Neuronal stem cell (in vitro differentiated cells): ENCODE measurements around the gene METAP1D.
A peak's percentile ranks its signal among the peaks of the same experiment; 100 is the strongest.

Experiments
- DNase-seq: peaks from one replicate; pipeline ENCODE4 v3.0.0-alpha.2; 2013; ENCODE audit warnings: low spot score
- H2AFZ ChIP-seq: one replicate; pipeline ENCODE4 v1.6.1; 2013; ENCODE audit warnings: mild to moderate bottlenecking, low read length, inconsistent platforms
- H2AK5ac ChIP-seq: 2 replicates; pipeline ENCODE4 v1.6.1; 2013; ENCODE audit warnings: low read depth, mild to moderate bottlenecking, inconsistent platforms, low read length, moderate library complexity, mixed read lengths
- H2BK120ac ChIP-seq: 2 replicates; pipeline ENCODE4 v1.6.1; 2013; ENCODE audit warnings: low read depth, mild to moderate bottlenecking, inconsistent platforms, low read length, moderate library complexity, mixed read lengths
- H2BK12ac ChIP-seq: one replicate; pipeline ENCODE4 v1.6.1; 2013; ENCODE audit warnings: low read length, inconsistent platforms
- H2BK15ac ChIP-seq: 2 replicates; pipeline ENCODE4 v1.6.1; 2013; ENCODE audit warnings: mild to moderate bottlenecking, low read length, inconsistent platforms, mixed read lengths
- H2BK5ac ChIP-seq: one replicate; pipeline ENCODE4 v1.6.1; 2013; ENCODE audit warnings: inconsistent platforms, mild to moderate bottlenecking, low read length, moderate library complexity
- H3K14ac ChIP-seq: one replicate; pipeline ENCODE4 v1.6.1; 2013; ENCODE audit warnings: low read length, inconsistent platforms
- H3K18ac ChIP-seq: 2 replicates; pipeline ENCODE4 v1.6.1; 2013; ENCODE audit warnings: low read length, inconsistent platforms
- H3K23ac ChIP-seq: 2 replicates; pipeline ENCODE4 v1.6.1; 2013; ENCODE audit warnings: low read depth, mild to moderate bottlenecking, mixed read lengths, low read length, inconsistent platforms; ENCODE audit not compliant: poor library complexity
- H3K27ac ChIP-seq: replicated peaks from 3 replicates; pipeline ENCODE4 v1.5.1; 2013; ENCODE audit warnings: low read length, inconsistent platforms
- H3K27me3 ChIP-seq, 3 experiments: 2 replicates each; pipeline ENCODE4 v1.6.1; 2013; ENCODE audit warnings: low read length in 3 of 3, mild to moderate bottlenecking in 2 of 3, inconsistent platforms in 1 of 3, low read depth in 1 of 3, mixed read lengths in 1 of 3, moderate library complexity in 1 of 3; ENCODE audit not compliant: control insufficient read depth in 3 of 3, insufficient read depth in 3 of 3
- H3K36me3 ChIP-seq, 2 donors: replicated peaks in 1 of 2; 2 replicates each; pipeline ENCODE4 v1.6.1; 2013; ENCODE audit warnings: low read length in 2 of 2; ENCODE audit not compliant: control insufficient read depth in 2 of 2, insufficient read depth in 2 of 2
- H3K4ac ChIP-seq: 2 replicates; pipeline ENCODE4 v1.6.1; 2013; ENCODE audit warnings: inconsistent platforms, mild to moderate bottlenecking, low read length, moderate library complexity
- H3K4me1 ChIP-seq, 2 donors: 1 replicate in 1 of 2; 2 replicates in 1 of 2; pipeline ENCODE4 v1.6.1; 2013; ENCODE audit warnings: low read length in 2 of 2, low read depth in 1 of 2; ENCODE audit not compliant: control insufficient read depth in 2 of 2, insufficient read depth in 1 of 2
- H3K4me2 ChIP-seq: one replicate; pipeline ENCODE4 v1.6.1; 2013; ENCODE audit warnings: mild to moderate bottlenecking, low read length, inconsistent platforms; ENCODE audit not compliant: insufficient read depth, poor library complexity, severe bottlenecking
- H3K4me3 ChIP-seq, 2 donors: 2 replicates each; pipeline ENCODE4 v1.5.1; 2013; ENCODE audit warnings: low read length in 2 of 2, mild to moderate bottlenecking in 2 of 2, inconsistent platforms in 1 of 2, moderate library complexity in 1 of 2
- H3K79me1 ChIP-seq: one replicate; pipeline ENCODE4 v1.6.1; 2013; ENCODE audit warnings: low read depth, mild to moderate bottlenecking, inconsistent platforms, low read length, moderate library complexity
- H3K9ac ChIP-seq: one replicate; pipeline ENCODE4 v1.6.1; 2013; ENCODE audit warnings: mild to moderate bottlenecking, low read depth, low read length, inconsistent platforms; ENCODE audit not compliant: poor library complexity
- H3K9me3 ChIP-seq, 2 donors: replicated peaks in 1 of 2; 2 replicates each; pipeline versions ENCODE3 to v1.6.1; 2013; ENCODE audit warnings: low read length in 2 of 2, mild to moderate bottlenecking in 2 of 2, inconsistent platforms in 1 of 2, low read depth in 1 of 2, mixed read lengths in 1 of 2, moderate library complexity in 1 of 2; ENCODE audit not compliant: control insufficient read depth in 2 of 2, insufficient read depth in 1 of 2
- H4K8ac ChIP-seq: one replicate; pipeline ENCODE4 v1.6.1; 2013; ENCODE audit warnings: low read depth, mild to moderate bottlenecking, inconsistent platforms, low read length, moderate library complexity
- H4K91ac ChIP-seq: one replicate; pipeline ENCODE4 v1.6.1; 2013; ENCODE audit warnings: low read length, low read depth, mild to moderate bottlenecking, inconsistent platforms; ENCODE audit not compliant: poor library complexity
- whole genome bisulfite sequencing, 2 donors: extraction: QIAGEN DNeasy Blood & Tissue Kit; methylation state at CpG; one replicate each; pipeline ENCODE4 v1.1.7; 2013; ENCODE audit warnings: missing lambda C conversion rate in 2 of 2, mixed read lengths in 1 of 2; ENCODE audit not compliant: insufficient read length in 2 of 2, insufficient replicate concordance in 1 of 2; ENCODE audit errors: extremely low coverage in 2 of 2; 5-methylcytosine and 5-hydroxymethylcytosine counted together

Gene METAP1D

DNA sequence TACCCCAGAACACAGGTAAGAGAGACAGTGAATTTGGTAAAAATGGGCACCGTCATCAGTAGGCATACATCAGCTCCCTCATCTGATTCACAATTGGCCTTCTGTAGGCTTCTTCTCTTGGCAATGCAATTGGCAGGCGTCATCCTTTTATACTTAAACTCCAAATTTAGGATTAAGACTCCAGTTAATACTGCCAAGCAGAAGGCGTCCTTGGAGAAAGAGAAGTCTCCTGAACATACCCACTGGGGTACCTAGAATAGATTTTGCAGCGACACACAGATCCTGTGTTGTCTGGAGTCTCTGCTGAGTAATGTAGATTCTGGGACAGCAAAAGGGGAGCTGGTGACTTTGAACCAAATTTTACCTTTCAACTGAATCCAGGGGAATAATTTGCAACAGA, 592 bp upstream of the METAP1D start:
- peak overlapping the region; percentile 91 for H3K4me2 ChIP-seq
- peak overlapping the region; percentile 92 for H2AFZ ChIP-seq
- H3K18ac ChIP-seq = no peak overlapping the region
- H3K27me3 ChIP-seq = peaks cover 2 to 17% (median 9%) of the 10 kb centered on the region in 3 experiments
- peaks cover 0 to 3% of the 10 kb centered on the region in 2 donors for H3K4me1 ChIP-seq
- H3K4me3 ChIP-seq = peak overlapping the region; percentile 75 to 79
- no peak overlapping the region for H2BK120ac ChIP-seq
- H3K79me1 ChIP-seq = no peaks in the 10 kb centered on the region
- no peak overlapping the region for H2BK5ac ChIP-seq
- no peak overlapping the region for H3K27ac ChIP-seq
- no peaks in the 10 kb centered on the region for H3K9me3 ChIP-seq
- H2BK12ac ChIP-seq = no peak overlapping the region
- peak overlapping the region; percentile 50 for H3K9ac ChIP-seq
- H3K23ac ChIP-seq = no peak overlapping the region
- no peaks in the 10 kb centered on the region for H3K36me3 ChIP-seq
- no peak overlapping the region for H4K8ac ChIP-seq
- no peak overlapping the region for H3K14ac ChIP-seq
- no peak for DNase-seq
- no peak overlapping the region for H2AK5ac ChIP-seq
- WGBS, 2 donors = no CpG with 5 or more reads among the region's 4 CpGs
- no peak overlapping the region for H4K91ac ChIP-seq
- H3K4ac ChIP-seq = no peak overlapping the region
- no peak overlapping the region for H2BK15ac ChIP-seq

DNA sequence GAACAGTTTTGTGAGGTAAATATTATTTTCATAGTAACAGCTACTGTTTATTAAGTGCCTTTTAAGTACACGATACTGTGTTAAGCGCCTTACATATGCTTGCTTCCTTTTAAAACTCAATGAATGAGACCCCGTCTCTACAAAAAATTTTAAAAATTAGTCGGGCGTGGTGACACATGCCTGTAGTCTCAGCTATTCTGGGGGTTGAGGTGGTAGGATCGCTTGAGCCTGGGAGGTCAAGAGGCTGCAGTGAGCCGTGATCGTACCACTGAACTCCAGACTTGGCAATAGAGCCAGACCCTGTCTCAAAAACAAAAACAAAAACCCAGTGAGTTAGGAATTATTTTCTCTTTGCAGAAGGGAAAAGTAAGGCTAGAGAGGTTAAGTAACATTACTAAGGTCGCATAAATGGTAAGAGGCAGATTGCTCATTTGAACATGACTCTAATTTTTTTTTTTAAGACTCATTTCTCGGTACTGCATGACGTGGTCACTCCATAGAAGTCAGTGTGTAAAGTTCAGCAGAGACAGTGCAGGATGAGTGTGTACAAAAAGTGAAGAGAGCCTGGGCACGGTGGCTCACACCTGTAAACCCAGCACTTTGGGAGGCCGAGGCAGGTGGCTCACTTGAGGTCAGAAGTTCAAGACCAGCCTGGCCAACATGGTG, 1.1 kb downstream of the METAP1D start:
- H3K14ac ChIP-seq = no peak overlapping the region
- no peak overlapping the region for H2AK5ac ChIP-seq
- H3K4me3 ChIP-seq = peak overlapping the region in 1 of 2 donors; percentile 79
- no peak for DNase-seq
- H3K79me1 ChIP-seq = no peaks in the 10 kb centered on the region
- no peak overlapping the region for H3K18ac ChIP-seq
- H3K9me3 ChIP-seq = no peaks in the 10 kb centered on the region
- no peak overlapping the region for H3K23ac ChIP-seq
- H3K4me1 ChIP-seq = peaks cover 0 to 3% of the 10 kb centered on the region in 2 donors
- H3K4ac ChIP-seq = no peak overlapping the region
- H2BK5ac ChIP-seq = no peak overlapping the region
- no peak overlapping the region for H2BK15ac ChIP-seq
- H3K9ac ChIP-seq = no peak overlapping the region
- H2BK120ac ChIP-seq = no peak overlapping the region
- WGBS, 2 donors = no CpG with 5 or more reads among the region's 13 CpGs
- H3K36me3 ChIP-seq = no peaks in the 10 kb centered on the region
- H4K8ac ChIP-seq = no peak overlapping the region
- H3K4me2 ChIP-seq = peak overlapping the region; percentile 69
- no peak overlapping the region for H3K27ac ChIP-seq
- no peak overlapping the region for H2BK12ac ChIP-seq
- peak overlapping the region; percentile 92 for H2AFZ ChIP-seq
- peaks cover 2 to 17% (median 9%) of the 10 kb centered on the region in 3 experiments for H3K27me3 ChIP-seq
- H4K91ac ChIP-seq = no peak overlapping the region

- Histone ChIP-seq H3K9ac (no peak overlapping the region), H2BK5ac (no peak overlapping the region), H2BK120ac (no peak overlapping the region), H3K23ac (no peak overlapping the region), H2BK15ac (no peak overlapping the region), H3K4me1 (peaks cover 1 to 6% of the 10 kb centered on the region in 2 donors), H2BK12ac (no peak overlapping the region), H3K4ac (no peak overlapping the region), H2AK5ac (no peak overlapping the region), H2AFZ (no peak overlapping the region), H3K27ac (no peak overlapping the region), H3K14ac (no peak overlapping the region), H3K4me2 (no peak overlapping the region), H3K18ac (no peak overlapping the region), H3K36me3 (no peaks in the 10 kb centered on the region), H4K8ac (no peak overlapping the region), H3K27me3 (no peaks in the 10 kb centered on the region), H3K4me3 (no peak overlapping the region), H3K9me3 (no peaks in the 10 kb centered on the region), H4K91ac (no peak overlapping the region), H3K79me1 (peaks cover 2% of the 10 kb centered on the region)
- DNase-seq = no peak
- no CpG with 5 or more reads among the region's 1 CpG for WGBS, 2 donors
Measured at GRCh38 chr2:172007372-172007771, 7.6 kb downstream of the METAP1D start.

DNA sequence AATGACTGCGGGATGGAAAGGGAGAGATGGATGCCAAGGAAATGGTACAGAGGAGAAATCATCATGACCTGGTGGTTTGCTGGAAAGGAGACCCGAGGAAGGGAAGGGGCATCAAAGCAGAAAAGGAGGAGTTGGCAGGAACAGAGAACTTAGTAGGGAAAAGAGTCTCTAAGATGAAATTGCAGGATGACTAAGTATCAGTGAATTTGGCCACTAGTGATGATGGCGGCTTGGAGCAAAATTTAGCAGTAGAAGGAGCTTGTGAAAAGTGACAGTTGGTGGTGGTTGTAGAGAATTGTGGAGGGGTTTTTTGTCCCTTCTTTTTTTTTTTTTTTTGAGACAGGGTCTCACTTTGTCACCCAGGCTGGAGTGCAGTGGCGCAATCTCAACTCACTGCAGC, 10.1 kb downstream of the METAP1D start:
- Histone ChIP-seq H3K27ac (no peak overlapping the region), H2BK12ac (no peak overlapping the region), H3K14ac (no peak overlapping the region), H2AFZ (no peak overlapping the region), H3K18ac (no peak overlapping the region), H2BK120ac (no peak overlapping the region), H2BK15ac (no peak overlapping the region), H3K4me3 (no peak overlapping the region), H3K79me1 (peaks cover 2% of the 10 kb centered on the region), H4K91ac (no peak overlapping the region), H2AK5ac (no peak overlapping the region), H3K4ac (no peak overlapping the region), H3K4me2 (no peak overlapping the region), H3K27me3 (no peaks in the 10 kb centered on the region), H3K9me3 (no peaks in the 10 kb centered on the region), H3K36me3 (no peaks in the 10 kb centered on the region), H2BK5ac (no peak overlapping the region), H4K8ac (no peak overlapping the region), H3K4me1 (peaks cover 6 to 16% of the 10 kb centered on the region in 2 donors), H3K9ac (no peak overlapping the region), H3K23ac (no peak overlapping the region)
- no peak for DNase-seq
- no CpG with 5 or more reads among the region's 4 CpGs for WGBS, 2 donors
